Choroid plexus epithelial cell (primary cell): ENCODE measurements around the gene SUN5.

ENCODE experiments used
- DNase-seq: peaks from one replicate; pipeline ENCODE4 v3.0.0-alpha.2; 2010; ENCODE audit warnings: low read depth
- H3K4me3 ChIP-seq: 2 replicates; pipeline ENCODE4 v1.5.1; 2011; ENCODE audit warnings: low read depth, mild to moderate bottlenecking, control low read depth, low read length, moderate library complexity
- TF ChIP-seq, protein P1 (sequence below): conservative IDR thresholded peaks from 2 replicates; pipeline ENCODE4 v1.5.1; 2011; ENCODE audit warnings: low read depth, mild to moderate bottlenecking, control low read depth, inconsistent platforms, low read length, moderate library complexity

Gene SUN5

DNA sequence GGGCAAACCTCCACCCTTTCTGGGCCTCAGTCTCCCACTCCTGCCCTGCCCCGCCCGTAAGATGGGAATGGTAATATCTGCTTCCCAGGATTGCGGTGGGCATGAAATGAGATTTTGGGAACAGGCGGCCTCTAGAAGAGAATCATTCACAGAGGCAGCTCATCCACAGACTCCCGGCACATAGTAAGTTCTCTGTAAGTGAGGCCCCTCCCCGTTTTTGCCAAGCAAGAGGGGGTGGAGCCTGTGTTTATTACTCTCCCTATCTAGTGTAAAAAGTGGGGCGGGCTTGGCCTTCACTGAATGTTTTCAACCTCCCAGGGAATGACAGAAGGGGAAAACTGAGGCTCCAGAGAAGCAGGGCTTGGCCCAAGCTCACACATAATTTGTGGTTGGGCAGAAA is 20.0 kb downstream of the SUN5 start:
- DNase-seq: no peak
- TF ChIP-seq, protein P1, sequence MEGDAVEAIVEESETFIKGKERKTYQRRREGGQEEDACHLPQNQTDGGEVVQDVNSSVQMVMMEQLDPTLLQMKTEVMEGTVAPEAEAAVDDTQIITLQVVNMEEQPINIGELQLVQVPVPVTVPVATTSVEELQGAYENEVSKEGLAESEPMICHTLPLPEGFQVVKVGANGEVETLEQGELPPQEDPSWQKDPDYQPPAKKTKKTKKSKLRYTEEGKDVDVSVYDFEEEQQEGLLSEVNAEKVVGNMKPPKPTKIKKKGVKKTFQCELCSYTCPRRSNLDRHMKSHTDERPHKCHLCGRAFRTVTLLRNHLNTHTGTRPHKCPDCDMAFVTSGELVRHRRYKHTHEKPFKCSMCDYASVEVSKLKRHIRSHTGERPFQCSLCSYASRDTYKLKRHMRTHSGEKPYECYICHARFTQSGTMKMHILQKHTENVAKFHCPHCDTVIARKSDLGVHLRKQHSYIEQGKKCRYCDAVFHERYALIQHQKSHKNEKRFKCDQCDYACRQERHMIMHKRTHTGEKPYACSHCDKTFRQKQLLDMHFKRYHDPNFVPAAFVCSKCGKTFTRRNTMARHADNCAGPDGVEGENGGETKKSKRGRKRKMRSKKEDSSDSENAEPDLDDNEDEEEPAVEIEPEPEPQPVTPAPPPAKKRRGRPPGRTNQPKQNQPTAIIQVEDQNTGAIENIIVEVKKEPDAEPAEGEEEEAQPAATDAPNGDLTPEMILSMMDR: no peak
- H3K4me3 ChIP-seq: no peak overlapping the region

GRCh38 chr20:32983459-32984112 is 20.6 kb downstream of the SUN5 start:
- DNase-seq: no peak
- no peak overlapping the region for H3K4me3 ChIP-seq
- TF ChIP-seq, protein P1: no peak

GRCh38 chr20:32982617-32983458 is 21.4 kb downstream of the SUN5 start:
- TF ChIP-seq, protein P1: no peak
- no peak overlapping the region for H3K4me3 ChIP-seq
- no peak for DNase-seq

- TF ChIP-seq, protein P1: no peak
- no peak overlapping the region for H3K4me3 ChIP-seq
- DNase-seq: no peak
Observed at GRCh38 chr20:32980990-32981389, 23.2 kb downstream of the SUN5 start.

- no peak overlapping the region for H3K4me3 ChIP-seq
- TF ChIP-seq, protein P1: no peak
- DNase-seq: no peak
Observed at GRCh38 chr20:32980131-32980941, 23.9 kb downstream of the SUN5 start.

DNA sequence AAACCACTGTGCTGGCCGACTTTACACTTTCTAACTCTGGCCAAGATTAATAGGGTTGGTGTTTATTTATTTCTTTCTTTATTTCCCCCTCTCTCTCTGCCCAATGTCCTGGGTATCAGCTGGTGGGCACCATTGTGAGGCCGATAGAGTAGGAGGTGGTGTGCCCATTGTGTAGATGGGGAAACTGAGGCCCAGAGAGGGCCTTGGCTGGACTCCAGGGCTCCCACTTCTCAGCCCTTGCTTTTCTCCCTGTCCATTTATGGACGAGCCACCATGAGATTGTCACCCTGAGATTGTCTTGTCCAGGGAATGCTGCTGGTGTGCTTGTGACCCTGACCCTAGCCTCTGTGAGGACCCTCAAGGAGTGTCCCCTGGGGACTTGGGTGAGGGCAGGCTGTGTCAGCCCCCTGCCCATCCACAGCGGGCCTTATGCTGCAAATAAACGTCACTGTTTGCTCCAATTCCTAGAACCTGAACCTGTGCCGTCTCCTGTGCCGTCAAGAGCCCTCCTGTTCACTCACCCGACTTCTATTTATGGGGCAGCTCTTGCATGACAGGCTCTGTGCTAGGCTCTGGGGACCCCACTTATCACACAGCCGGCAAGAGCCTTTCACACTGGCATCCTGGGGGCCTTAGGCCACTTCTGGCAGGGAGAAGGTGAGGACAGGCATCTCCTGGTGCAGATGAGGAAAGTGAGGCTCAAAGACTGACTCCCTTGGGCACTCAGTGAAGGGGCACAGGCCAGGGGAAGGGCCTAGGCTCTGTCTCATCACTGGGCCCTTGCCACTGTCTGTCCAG is 24.8 kb downstream of the SUN5 start:
- no peak for DNase-seq
- TF ChIP-seq, protein P1: no peak
- H3K4me3 ChIP-seq: no peak overlapping the region
